ENCODE data around the gene KRT32. TPM values are rescaled to one million over a fixed set of nuclear protein-coding genes. Genes with fewer than 3 reads are reported as not detected.

The KRT32 gene
- total RNA-seq, 4 donors from 2014 or later: 0.46 to 11.6 TPM; not detected in 2

GRCh38 chr17:41448506-41448905, 18.7 kb downstream of the KRT32 start:
- WGBS, 2 donors: 78 to 100% methylated on average over 1 to 2 of the region's 2 CpGs
- TF ChIP-seq CTCF (IDR thresholded peaks at IDR 0.05): no peak
- TF ChIP-seq POLR2A (IDR thresholded peaks at IDR 0.05): no peak
- no peak for DNase-seq (ENCODE audit: low spot score in 2 of 2)
- H3K4me3 ChIP-seq (ENCODE audit: low read depth, poor library complexity, severe bottlenecking): no peak overlapping the region
- intact Hi-C loops (cut with DNase I; ENCODE audit: low total_unique reads): no loop called here

- no peak overlapping the region for H3K4me3 ChIP-seq (ENCODE audit: low read depth, poor library complexity, severe bottlenecking)
- no peak for DNase-seq (ENCODE audit: low spot score in 2 of 2)
- TF ChIP-seq CTCF (IDR thresholded peaks at IDR 0.05) (no peak), POLR2A (IDR thresholded peaks at IDR 0.05) (no peak)
- 42 to 49% methylated on average over 2 of the region's 2 CpGs for WGBS, 2 donors
- intact Hi-C loops (cut with DNase I; ENCODE audit: low total_unique reads): no loop called here
Measured at GRCh38 chr17:41446806-41447205, 20.4 kb downstream of the KRT32 start.

- no peak for TF ChIP-seq POLR2A (IDR thresholded peaks at IDR 0.05)
- TF ChIP-seq CTCF (IDR thresholded peaks at IDR 0.05): no peak
- no peak overlapping the region for H3K4me3 ChIP-seq (ENCODE audit: low read depth, poor library complexity, severe bottlenecking)
- 53 to 63% methylated on average over 3 of the region's 3 CpGs for WGBS, 2 donors
- no peak for DNase-seq (ENCODE audit: low spot score in 2 of 2)
- intact Hi-C loops (cut with DNase I; ENCODE audit: low total_unique reads): no loop called here
Measured at GRCh38 chr17:41444640-41445039, 22.5 kb downstream of the KRT32 start.

- TF ChIP-seq CTCF (IDR thresholded peaks at IDR 0.05): no peak
- TF ChIP-seq POLR2A (IDR thresholded peaks at IDR 0.05): no peak
- no peak overlapping the region for H3K4me3 ChIP-seq (ENCODE audit: low read depth, poor library complexity, severe bottlenecking)
- no peak for DNase-seq (ENCODE audit: low spot score in 2 of 2)
- WGBS, 2 donors: 19 to 20% methylated on average over 1 of the region's 1 CpG
- intact Hi-C loops (cut with DNase I; ENCODE audit: low total_unique reads): no loop called here
Measured at GRCh38 chr17:41444186-41444585, 23.0 kb downstream of the KRT32 start.

GRCh38 chr17:41442739-41443138, 24.4 kb downstream of the KRT32 start:
- no peak for DNase-seq (ENCODE audit: low spot score in 2 of 2)
- intact Hi-C loops (cut with DNase I; ENCODE audit: low total_unique reads): no loop called here
- H3K4me3 ChIP-seq (ENCODE audit: low read depth, poor library complexity, severe bottlenecking): no peak overlapping the region
- no peak for TF ChIP-seq CTCF (IDR thresholded peaks at IDR 0.05)
- TF ChIP-seq POLR2A (IDR thresholded peaks at IDR 0.05): no peak
- WGBS, 2 donors: 83 to 86% methylated on average over 4 of the region's 4 CpGs

GRCh38 chr17:41440531-41441033, 26.6 kb downstream of the KRT32 start, which contains the start of gene KRT38:
Gene KRT38, minus strand, starts transcription at chr17:41440983. Its CDS starts 62 bp downstream, at chr17:41440921.
- DNase-seq (ENCODE audit: low spot score in 2 of 2): no peak
- intact Hi-C loops (cut with DNase I; ENCODE audit: low total_unique reads): no loop called here
- H3K4me3 ChIP-seq (ENCODE audit: low read depth, poor library complexity, severe bottlenecking): no peak within 1 kb of the TSS
- 94 to 97% methylated on average over 10 of the region's 10 CpGs for WGBS, 2 donors
- TF ChIP-seq CTCF (IDR thresholded peaks at IDR 0.05) (no peak), POLR2A (IDR thresholded peaks at IDR 0.05) (no peak)

Data from lower leg skin (tissue), 4 donors.